Ascending aorta (tissue), 2 donors: ENCODE measurements around the gene TMEM138. TPM values are rescaled to one million over a fixed set of nuclear protein-coding genes. Genes with fewer than 3 reads are reported as not detected.

Experiments
- DNase-seq, 2 donors: peaks; one replicate each; pipeline ENCODE4 v3.0.0-alpha.2; 2019; ENCODE audit warnings: low spot score in 2 of 2
- H3K27ac ChIP-seq, 2 donors: fragments of 200-600 bp; sonication (generic); one replicate each; pipeline ENCODE4 v1.5.1; 2016 to 2017; ENCODE audit warnings: mild to moderate bottlenecking in 1 of 2
- H3K27me3 ChIP-seq: fragments of 200-600 bp; sonication (generic); one replicate; pipeline ENCODE4 v1.5.1; 2017
- H3K36me3 ChIP-seq, 2 donors: fragments of 200-600 bp; sonication (generic); one replicate each; pipeline ENCODE4 v1.5.1; 2016
- H3K4me1 ChIP-seq, 2 donors: fragments of 200-600 bp; sonication (generic); one replicate each; pipeline ENCODE4 v1.5.1; 2016 to 2017; ENCODE audit warnings: mild to moderate bottlenecking in 1 of 2
- H3K4me3 ChIP-seq, 2 donors: fragments of 200-600 bp; sonication (generic); one replicate each; pipeline ENCODE4 v1.5.1; 2016 to 2017; ENCODE audit warnings: mild to moderate bottlenecking in 1 of 2
- H3K9me3 ChIP-seq, 2 donors: fragments of 200-600 bp; sonication (generic); one replicate each; pipeline ENCODE4 v1.5.1; 2016
- CTCF ChIP-seq, 3 experiments: fragments of 200-600 bp in 2 of 3; fragments of 450-650 bp in 1 of 3; sonication (generic) in 2 of 3; IDR thresholded peaks; one replicate each; pipeline ENCODE4 v1.5.1; 2016 to 2019; ENCODE audit warnings: antibody characterized with exemption in 3 of 3, mild to moderate bottlenecking in 1 of 3, moderate library complexity in 1 of 3
- intact Hi-C: fragments of 100-400 bp; cut with DNase I; formaldehyde crosslinking; loops from one replicate; pipeline ENCODE4 v1.15.1; 2023
- total RNA-seq: library from RNA; depleted of rRNA; stranded (reverse); fragments of >200 nt; gene quantifications from one replicate; pipeline ENCODE4 v1.1.0, GENCODE V29; 2016

TMEM138 gene
- total RNA-seq, 1 donor from 2014 or later, result 44.9 TPM

GRCh38 chr11:61350336-61350735 is 11.8 kb upstream of the TMEM138 start:
- Histone ChIP-seq H3K27me3 (no peaks in the 10 kb centered on the region), H3K4me1 (no peaks in the 10 kb centered on the region), H3K9me3 (no peaks in the 10 kb centered on the region), H3K36me3 (peaks cover 49 to 69% of the 10 kb centered on the region in 2 donors), H3K4me3 (no peak overlapping the region), H3K27ac (no peak overlapping the region)
- intact Hi-C loops, result no loop called here
- no peak for TF ChIP-seq CTCF (IDR thresholded peaks at IDR 0.05)
- no peak for DNase-seq

GRCh38 chr11:61350803-61351202 is 11.4 kb upstream of the TMEM138 start:
- Histone ChIP-seq H3K27ac (no peak overlapping the region), H3K27me3 (no peaks in the 10 kb centered on the region), H3K9me3 (no peaks in the 10 kb centered on the region), H3K4me1 (no peaks in the 10 kb centered on the region), H3K36me3 (peaks cover 49 to 70% of the 10 kb centered on the region in 2 donors), H3K4me3 (no peak overlapping the region)
- TF ChIP-seq CTCF (IDR thresholded peaks at IDR 0.05), result no peak
- intact Hi-C loops, result no loop called here
- DNase-seq, result no peak

GRCh38 chr11:61352038-61352437 is 10.1 kb upstream of the TMEM138 start:
- Histone ChIP-seq H3K4me3 (no peak overlapping the region), H3K4me1 (no peaks in the 10 kb centered on the region), H3K9me3 (no peaks in the 10 kb centered on the region), H3K27me3 (no peaks in the 10 kb centered on the region), H3K27ac (no peak overlapping the region), H3K36me3 (peaks cover 52 to 79% of the 10 kb centered on the region in 2 donors)
- DNase-seq, result no peak
- TF ChIP-seq CTCF (IDR thresholded peaks at IDR 0.05), result no peak
- intact Hi-C loops, result no loop called here

DNA sequence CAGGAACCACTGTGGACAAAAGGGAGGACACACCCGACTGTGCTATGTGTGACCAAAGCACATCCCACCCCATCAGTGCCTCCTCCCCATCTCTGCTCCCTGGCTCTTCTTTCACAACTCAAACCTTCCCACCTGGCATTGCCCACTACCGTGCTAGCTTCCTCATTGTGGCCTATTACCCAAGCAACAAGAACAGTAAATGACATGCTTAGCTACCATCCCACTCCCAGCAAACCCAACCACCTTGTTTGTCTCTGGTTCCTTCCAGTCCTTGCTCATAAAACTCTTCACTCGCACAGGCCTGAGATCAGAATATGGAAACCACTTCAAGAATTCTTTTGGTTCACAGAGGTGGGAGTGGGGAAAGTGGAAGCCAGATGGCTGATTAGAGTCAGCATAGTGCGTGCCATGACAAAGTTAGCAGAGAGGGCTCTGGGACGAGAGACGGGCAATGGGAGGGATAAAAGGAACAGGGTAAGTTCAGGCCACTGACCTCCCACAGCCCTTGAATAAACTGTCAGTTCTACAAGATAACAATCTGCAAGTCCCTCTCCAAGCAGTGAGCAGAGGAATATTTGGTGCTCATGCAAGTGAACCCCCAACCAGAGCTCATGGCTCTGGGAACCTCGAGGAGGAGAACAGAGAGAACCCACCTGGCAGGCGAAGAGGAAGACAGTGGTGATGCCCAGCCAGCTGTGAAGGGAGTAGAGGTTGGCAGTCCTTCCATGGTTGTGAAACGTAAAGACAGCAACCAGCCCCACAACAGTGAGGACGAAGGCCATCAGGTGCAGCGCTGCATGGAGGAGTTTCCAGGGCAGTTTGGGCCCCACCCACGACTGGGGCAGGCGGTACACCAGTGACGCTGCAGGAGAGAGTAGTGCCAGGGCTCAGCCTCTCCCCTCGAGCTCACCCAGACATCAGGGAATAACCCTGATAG is 8.8 kb upstream of the TMEM138 start:
- no peak for DNase-seq
- peaks cover 52 to 74% of the 10 kb centered on the region in 2 donors for H3K36me3 ChIP-seq
- TF ChIP-seq CTCF (IDR thresholded peaks at IDR 0.05), result no peak
- no peak overlapping the region for H3K4me3 ChIP-seq
- no peaks in the 10 kb centered on the region for H3K27me3 ChIP-seq
- no peak overlapping the region for H3K27ac ChIP-seq
- intact Hi-C loops, result no loop called here
- H3K4me1 ChIP-seq, result no peaks in the 10 kb centered on the region
- no peaks in the 10 kb centered on the region for H3K9me3 ChIP-seq

DNA sequence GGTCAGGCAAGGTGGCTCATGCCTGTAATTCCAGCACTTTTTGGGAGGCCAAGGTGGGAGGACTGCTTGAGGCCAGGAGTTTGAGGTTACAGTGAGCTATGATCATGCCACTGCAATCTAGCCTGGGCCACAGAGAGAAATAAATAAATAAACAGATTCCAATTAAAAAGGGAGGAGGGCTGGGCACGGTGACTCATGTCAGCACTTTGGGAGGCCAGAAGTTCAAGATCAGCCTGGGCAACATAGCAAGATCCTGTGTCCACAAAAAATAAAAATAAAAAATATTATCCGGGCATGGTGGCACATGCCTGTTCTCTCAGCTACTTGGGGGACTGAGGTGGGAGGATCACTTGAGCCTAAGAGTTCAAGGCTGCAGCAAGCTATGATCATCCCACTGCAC is 8.0 kb upstream of the TMEM138 start:
- DNase-seq, result no peak
- no peak for TF ChIP-seq CTCF (IDR thresholded peaks at IDR 0.05)
- H3K36me3 ChIP-seq, result peaks cover 44 to 66% of the 10 kb centered on the region in 2 donors
- no peaks in the 10 kb centered on the region for H3K27me3 ChIP-seq
- no peak overlapping the region for H3K27ac ChIP-seq
- no peaks in the 10 kb centered on the region for H3K4me1 ChIP-seq
- no peak overlapping the region for H3K4me3 ChIP-seq
- intact Hi-C loops, result no loop called here
- no peaks in the 10 kb centered on the region for H3K9me3 ChIP-seq
